Measurements from ENCODE around the gene GTF2A1.

The GTF2A1 gene

DNA sequence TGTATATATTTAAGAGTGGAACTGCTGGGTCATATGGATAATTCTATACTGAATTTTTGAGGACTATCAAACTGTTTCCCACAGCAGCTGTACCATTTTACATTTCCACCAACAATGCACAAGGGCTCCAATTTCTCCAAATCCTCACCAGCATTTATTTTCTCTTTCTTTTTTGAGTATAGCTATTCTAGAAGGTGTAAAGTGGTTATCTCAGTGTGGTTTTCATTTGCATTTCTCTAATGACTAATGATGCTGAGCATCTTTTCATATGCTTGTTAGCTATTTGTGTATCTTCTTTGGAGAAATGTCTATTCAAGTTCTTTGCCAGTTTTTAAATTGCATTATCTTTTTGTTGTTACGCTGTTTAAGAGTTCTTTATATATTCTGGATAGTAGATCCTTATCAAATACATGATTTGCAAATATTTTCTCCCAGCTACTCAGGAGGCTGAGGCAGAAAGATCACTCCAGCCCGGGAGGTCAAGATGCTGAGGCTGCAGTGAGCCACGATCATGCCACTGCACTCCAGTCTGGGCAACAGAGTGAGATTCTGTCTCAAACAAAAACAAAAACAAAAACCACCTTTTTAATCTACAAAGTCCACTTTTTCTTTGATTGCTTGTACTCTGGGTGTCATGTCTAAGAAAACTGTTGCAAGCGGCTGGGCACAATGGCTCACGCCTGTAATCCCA is 32.8 kb downstream of the GTF2A1 start:
- H3K27ac ChIP-seq = no peak overlapping the region
- DNase-seq (ENCODE audit: low read depth, low spot score) = no peak

GRCh38 chr14:81179631-81180030 is 41.1 kb downstream of the GTF2A1 start:
- no peak for DNase-seq (ENCODE audit: low read depth, low spot score)
- H3K27ac ChIP-seq = no peak overlapping the region

DNA sequence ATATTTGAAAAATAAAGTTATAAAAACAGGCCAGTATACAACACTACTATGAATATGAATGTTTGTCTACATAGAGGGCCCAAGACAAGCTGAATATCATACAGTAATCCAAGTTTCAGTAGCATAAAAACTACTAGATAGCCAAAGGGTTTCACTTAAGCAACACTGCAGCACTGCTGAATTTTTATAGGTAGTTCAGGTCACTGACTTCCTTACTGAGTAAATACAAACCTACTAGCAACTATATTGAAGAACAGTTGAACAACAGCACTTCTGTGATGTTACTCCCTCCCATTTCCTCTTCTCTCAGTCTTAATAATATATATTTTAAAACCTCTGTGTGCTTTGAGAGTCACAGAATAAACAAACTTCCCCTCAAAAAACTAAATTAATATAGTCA is 42.7 kb downstream of the GTF2A1 start:
- no peak overlapping the region for H3K27ac ChIP-seq
- DNase-seq (ENCODE audit: low read depth, low spot score) = no peak

GRCh38 chr14:81177225-81177624 is 43.5 kb downstream of the GTF2A1 start:
- H3K27ac ChIP-seq = no peak overlapping the region
- no peak for DNase-seq (ENCODE audit: low read depth, low spot score)

GRCh38 chr14:81176241-81176640 is 44.5 kb downstream of the GTF2A1 start:
- DNase-seq (ENCODE audit: low read depth, low spot score) = no peak
- H3K27ac ChIP-seq = no peak overlapping the region

GRCh38 chr14:81172881-81173280 is 47.9 kb downstream of the GTF2A1 start:
- DNase-seq (ENCODE audit: low read depth, low spot score) = no peak
- no peak overlapping the region for H3K27ac ChIP-seq

DNA sequence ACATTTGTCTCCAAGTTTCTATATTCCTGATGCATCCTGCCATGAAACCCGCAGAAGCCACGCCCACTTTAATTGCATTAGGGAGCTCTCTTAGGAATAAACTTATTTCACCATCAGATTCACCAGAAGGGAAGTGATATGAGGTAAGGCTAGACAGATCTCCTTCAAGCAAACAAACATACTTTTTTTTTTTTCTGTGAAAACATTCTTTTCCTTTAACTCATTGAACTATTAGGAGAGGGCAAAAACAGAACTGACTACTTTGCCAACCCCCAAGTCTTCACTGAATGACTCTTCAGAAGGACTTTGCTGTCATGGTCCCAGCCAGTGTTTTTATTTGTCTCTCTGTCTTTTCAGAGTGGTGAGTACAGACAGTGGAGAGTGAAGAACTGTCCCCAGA is 48.4 kb downstream of the GTF2A1 start:
- H3K27ac ChIP-seq = no peak overlapping the region
- no peak for DNase-seq (ENCODE audit: low read depth, low spot score)

DNA sequence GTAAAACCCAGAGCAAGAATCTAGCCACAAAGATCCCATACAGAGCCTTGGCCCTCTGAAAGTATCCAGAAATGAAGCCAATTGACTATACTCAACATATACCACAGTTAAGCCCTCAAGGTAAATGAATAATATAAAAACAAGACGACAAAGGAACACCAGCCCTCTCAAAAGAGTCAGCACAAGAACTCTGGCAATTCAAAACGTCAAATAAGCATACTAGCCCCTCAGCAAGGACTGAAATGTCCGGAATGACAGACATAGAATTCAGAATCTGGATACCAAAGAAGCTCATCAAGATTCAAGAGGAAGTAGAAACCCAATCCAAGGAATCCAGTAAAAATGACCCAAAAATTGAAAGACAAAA is 49.9 kb downstream of the GTF2A1 start:
- no peak for DNase-seq (ENCODE audit: low read depth, low spot score)
- H3K27ac ChIP-seq = peak overlapping the region; percentile 76

DNA sequence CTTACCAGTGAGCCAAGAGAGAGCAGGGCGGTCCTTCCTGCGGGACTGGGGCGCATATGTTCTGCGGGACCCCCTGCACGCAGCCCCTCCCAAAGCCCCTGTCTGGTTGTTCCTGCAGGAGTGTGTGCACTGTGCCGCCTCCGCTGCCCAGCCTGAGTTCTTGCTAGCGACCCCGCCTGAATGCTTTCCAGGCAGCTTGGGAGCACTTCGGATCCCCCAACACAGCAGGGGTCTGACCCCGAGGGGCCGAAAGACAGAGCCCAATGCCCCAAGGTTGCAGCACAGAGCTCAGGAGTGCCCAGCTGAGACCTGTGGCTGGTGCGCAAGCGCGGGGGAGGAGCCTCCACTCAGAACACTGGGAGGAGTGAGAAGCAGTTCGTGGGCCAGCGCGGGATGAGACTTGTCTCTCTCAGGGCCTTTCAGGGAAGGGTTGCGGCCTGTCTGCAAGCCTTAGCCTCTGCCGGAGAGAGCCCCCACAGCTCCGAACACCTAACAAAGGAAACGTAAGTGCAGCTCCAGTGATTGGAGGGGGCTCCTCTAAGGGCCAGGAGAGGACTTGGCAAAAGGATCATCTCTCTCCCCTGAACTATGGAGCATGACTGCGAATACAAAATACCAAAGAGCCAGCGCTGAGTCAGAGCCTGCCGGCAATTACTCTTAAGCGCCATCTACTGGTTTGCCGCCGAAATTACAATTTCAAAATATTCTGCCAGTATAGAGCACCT is 50.5 kb downstream of the GTF2A1 start:
- peak; percentile 54 for DNase-seq (ENCODE audit: low read depth, low spot score)
- peak overlapping the region; percentile 76 for H3K27ac ChIP-seq

DNA sequence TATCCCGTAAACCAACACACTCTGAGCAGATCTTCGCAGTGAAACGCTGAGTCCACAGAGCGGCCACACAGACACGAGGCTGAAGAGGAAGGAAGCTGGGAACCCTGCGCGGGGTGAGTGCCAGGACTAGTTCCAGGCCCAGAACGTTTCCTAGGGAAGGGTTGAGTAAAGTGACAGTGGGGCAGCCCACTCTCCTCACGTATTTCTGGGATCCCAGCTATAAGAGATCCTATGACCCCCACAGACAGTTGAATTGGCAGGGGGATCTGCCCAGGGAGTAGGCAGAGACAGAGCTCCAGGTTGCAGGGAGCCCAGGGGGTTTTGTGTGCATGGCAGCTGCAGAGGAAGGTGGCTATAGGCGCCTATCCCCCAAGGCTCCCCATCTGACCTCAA is 51.1 kb downstream of the GTF2A1 start:
- H3K27ac ChIP-seq = peak overlapping the region; percentile 76

DNA sequence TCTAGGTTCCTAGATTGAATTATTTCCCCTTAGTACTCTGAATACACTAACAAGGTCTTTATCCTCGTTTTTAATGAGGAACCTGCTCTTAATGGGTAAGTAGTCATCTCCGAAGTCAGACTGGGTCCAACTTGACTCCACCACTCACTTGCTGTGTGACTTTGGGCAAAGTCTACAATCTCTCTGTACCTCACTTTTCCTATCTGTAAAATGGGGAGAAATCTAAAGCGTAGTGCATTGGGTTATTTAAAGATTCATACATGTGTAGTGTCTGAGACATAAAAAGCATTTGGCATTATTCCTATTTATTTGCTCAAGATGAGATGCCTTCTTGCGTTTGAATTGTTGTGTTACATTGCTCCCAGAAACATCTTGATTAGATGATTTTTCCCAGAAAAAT is 51.5 kb downstream of the GTF2A1 start:
- no peak overlapping the region for H3K27ac ChIP-seq
- DNase-seq (ENCODE audit: low read depth, low spot score) = no peak

More for the DNA sequence above, 51.1 kb downstream of the GTF2A1 start:
- DNase-seq (ENCODE audit: low read depth, low spot score) = no peak

GRCh38 chr14:81166121-81166520 is 54.6 kb downstream of the GTF2A1 start:
- H3K27ac ChIP-seq = no peak overlapping the region
- DNase-seq (ENCODE audit: low read depth, low spot score) = no peak

- no peak for DNase-seq (ENCODE audit: low read depth, low spot score)
- H3K27ac ChIP-seq = no peak overlapping the region
Observed at GRCh38 chr14:81165188-81165587, 55.6 kb downstream of the GTF2A1 start.

- DNase-seq (ENCODE audit: low read depth, low spot score) = peak; percentile 78
- no peak overlapping the region for H3K27ac ChIP-seq
Observed at GRCh38 chr14:81164167-81164774, 56.5 kb downstream of the GTF2A1 start.

- no peak overlapping the region for H3K27ac ChIP-seq
- DNase-seq (ENCODE audit: low read depth, low spot score) = peak; percentile 8
Observed at GRCh38 chr14:81162941-81163340, 57.8 kb downstream of the GTF2A1 start.

- no peak overlapping the region for H3K27ac ChIP-seq
Observed at GRCh38 chr14:81161749-81162148, 59.0 kb downstream of the GTF2A1 start.

GRCh38 chr14:81161088-81161487 is 59.7 kb downstream of the GTF2A1 start:
- no peak overlapping the region for H3K27ac ChIP-seq
- no peak for DNase-seq (ENCODE audit: low read depth, low spot score)

More at GRCh38 chr14:81161749-81162148, 59.0 kb downstream of the GTF2A1 start:
- no peak for DNase-seq (ENCODE audit: low read depth, low spot score)

- no peak overlapping the region for H3K27ac ChIP-seq
- DNase-seq (ENCODE audit: low read depth, low spot score) = no peak
Observed at GRCh38 chr14:81157431-81157830, 63.3 kb downstream of the GTF2A1 start.

DNA sequence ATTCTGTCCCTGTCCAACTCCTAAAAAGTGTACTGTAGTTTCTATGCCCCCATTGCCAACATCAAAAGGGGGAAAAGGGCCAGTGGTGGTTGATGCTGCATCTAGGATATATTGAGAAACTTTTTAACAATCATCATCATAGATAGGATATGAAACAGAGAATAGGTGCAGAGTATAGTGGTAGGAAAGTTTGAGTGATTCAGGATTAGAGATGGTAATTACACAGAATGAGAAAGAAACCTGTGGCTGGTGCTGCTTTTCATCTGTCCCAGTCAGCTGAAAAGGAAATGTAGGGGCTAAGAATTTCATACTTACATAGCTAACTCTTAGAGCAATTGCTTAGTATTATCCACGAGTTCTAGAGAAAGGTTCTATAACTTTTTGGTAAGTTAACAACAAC is 67.6 kb downstream of the GTF2A1 start:
- DNase-seq (ENCODE audit: low read depth, low spot score) = no peak
- no peak overlapping the region for H3K27ac ChIP-seq

DNA sequence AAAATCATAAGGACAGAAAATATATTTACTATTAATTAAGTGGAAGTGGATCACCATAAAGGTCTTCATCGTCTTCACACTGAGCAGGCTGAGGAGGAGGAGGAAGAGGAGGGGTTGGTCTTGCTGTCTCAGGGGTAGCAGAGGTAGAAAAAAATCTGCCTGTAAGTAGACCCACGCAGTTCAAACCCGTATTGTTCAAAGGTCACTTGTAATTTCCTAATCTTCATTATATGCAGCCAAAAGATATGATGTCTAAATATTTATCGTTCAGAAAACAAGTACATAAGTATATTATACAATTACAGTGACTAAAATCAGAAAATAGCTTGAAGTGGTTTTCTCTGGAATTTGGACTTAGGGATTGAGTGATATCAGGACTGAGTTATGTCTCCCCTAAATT is 72.1 kb downstream of the GTF2A1 start:
- DNase-seq (ENCODE audit: low read depth, low spot score) = no peak

DNA sequence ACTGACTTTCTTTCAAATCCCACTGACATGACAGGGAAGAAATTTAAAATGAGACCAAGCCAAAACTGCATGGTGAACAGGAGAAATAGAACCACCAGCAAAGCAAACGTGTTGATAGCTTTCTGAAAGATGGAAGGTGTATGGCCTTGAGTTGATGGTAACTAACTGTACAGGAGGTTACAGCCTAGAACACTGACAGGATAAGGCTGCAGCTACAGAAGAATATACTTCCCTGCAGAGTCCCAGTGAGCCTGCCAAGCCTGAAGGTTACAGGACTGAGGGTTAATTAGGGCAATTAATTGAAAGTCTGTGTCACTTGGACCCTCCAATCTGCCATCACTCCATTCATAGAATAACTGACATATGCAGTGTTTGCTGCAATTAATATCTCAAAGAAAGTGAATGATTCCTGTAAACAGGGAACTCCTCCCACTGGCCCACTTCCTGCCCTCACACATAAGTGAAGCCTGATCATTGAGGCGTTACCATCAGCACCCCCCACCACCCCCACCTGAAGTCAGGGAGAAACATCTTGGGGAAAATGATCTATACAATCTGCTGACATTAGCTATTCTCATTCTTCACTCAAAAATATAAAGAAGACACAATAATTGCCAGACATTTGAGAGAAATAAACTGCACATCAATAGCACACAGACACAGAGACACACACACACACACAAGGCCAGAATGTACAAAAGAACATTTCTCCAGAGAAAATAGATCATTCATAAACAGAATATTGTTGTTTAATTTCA is 73.4 kb downstream of the GTF2A1 start:
- no peak for DNase-seq (ENCODE audit: low read depth, low spot score)
- no peak overlapping the region for H3K27ac ChIP-seq

More for the DNA sequence above, 72.1 kb downstream of the GTF2A1 start:
- no peak overlapping the region for H3K27ac ChIP-seq
